LNCAP (cell line): ENCODE data around the gene RSPRY1.

Source experiments
- CTCF ChIP-seq: fragments of 450-650 bp; IDR thresholded peaks from 2 replicates; pipeline ENCODE4 v1.5.1; 2017; ENCODE audit warnings: mild to moderate bottlenecking

The RSPRY1 gene

GRCh38 chr16:57204675-57205074 is 18.5 kb downstream of the RSPRY1 start:
- no peak for TF ChIP-seq CTCF

- no peak for TF ChIP-seq CTCF
Observed at GRCh38 chr16:57208926-57209325, 22.8 kb downstream of the RSPRY1 start.

GRCh38 chr16:57209780-57210179 is 23.7 kb downstream of the RSPRY1 start:
- TF ChIP-seq CTCF, result no peak

- TF ChIP-seq CTCF, result no peak
Observed at GRCh38 chr16:57213462-57213861, 27.3 kb downstream of the RSPRY1 start.

- TF ChIP-seq CTCF, result no peak
Observed at GRCh38 chr16:57216968-57217367, 30.8 kb downstream of the RSPRY1 start.

GRCh38 chr16:57223057-57223456 is 36.9 kb downstream of the RSPRY1 start:
- no peak for TF ChIP-seq CTCF

- TF ChIP-seq CTCF, result no peak
Observed at GRCh38 chr16:57224651-57225335, 38.7 kb downstream of the RSPRY1 start.

- no peak for TF ChIP-seq CTCF
Observed at GRCh38 chr16:57225978-57226377, 39.8 kb downstream of the RSPRY1 start.
